Trophoblast cell (in vitro differentiated cells and primary cell): ENCODE measurements around the gene CR1.
"Not testable (repeated sequence)": the region's sequence is repeated elsewhere in the genome, so short reads cannot be mapped to it uniquely, and the experiment has no call there.

Experiments used
- DNase-seq, 2 donors: peaks; one replicate each; pipeline ENCODE4 v3.0.0-alpha.2; 2016
- H2AFZ ChIP-seq: 2 replicates; pipeline ENCODE4 v1.6.1; 2013; ENCODE audit warnings: low read length, moderate library complexity, mild to moderate bottlenecking; ENCODE audit not compliant: insufficient read depth, poor library complexity
- H2AK5ac ChIP-seq: 2 replicates; pipeline ENCODE4 v1.6.1; 2013; ENCODE audit warnings: mild to moderate bottlenecking, low read length
- H2BK120ac ChIP-seq: 2 replicates; pipeline ENCODE4 v1.6.1; 2013; ENCODE audit warnings: low read length, mild to moderate bottlenecking, moderate library complexity; ENCODE audit not compliant: insufficient read depth, poor library complexity
- H2BK12ac ChIP-seq: 2 replicates; pipeline ENCODE4 v1.6.1; 2013; ENCODE audit warnings: mild to moderate bottlenecking, low read length, moderate library complexity
- H2BK5ac ChIP-seq: 2 replicates; pipeline ENCODE4 v1.6.1; 2013; ENCODE audit warnings: low read length, low read depth, moderate library complexity, mild to moderate bottlenecking; ENCODE audit not compliant: poor library complexity
- H3K14ac ChIP-seq: 2 replicates; pipeline ENCODE4 v1.6.1; 2013; ENCODE audit warnings: mild to moderate bottlenecking, low read length
- H3K18ac ChIP-seq: 2 replicates; pipeline ENCODE4 v1.6.1; 2013; ENCODE audit warnings: mild to moderate bottlenecking, low read length
- H3K23ac ChIP-seq: 2 replicates; pipeline ENCODE4 v1.6.1; 2013; ENCODE audit warnings: low read length
- H3K27ac ChIP-seq: 2 replicates; pipeline ENCODE4 v1.5.1; 2013; ENCODE audit warnings: low read depth, mild to moderate bottlenecking, inconsistent platforms, low read length, moderate library complexity
- H3K27me3 ChIP-seq: 2 replicates; pipeline ENCODE4 v1.6.1; 2013; ENCODE audit warnings: inconsistent platforms, mild to moderate bottlenecking, low read length, moderate library complexity; ENCODE audit not compliant: insufficient read depth
- H3K36me3 ChIP-seq, 2 experiments: 1 replicate in 1 of 2; 2 replicates in 1 of 2; pipeline ENCODE4 v1.6.1; 2013; ENCODE audit warnings: low read length in 2 of 2, mild to moderate bottlenecking in 2 of 2, moderate library complexity in 1 of 2; ENCODE audit not compliant: insufficient read depth in 2 of 2, control insufficient read depth in 1 of 2
- H3K4ac ChIP-seq: 2 replicates; pipeline ENCODE4 v1.6.1; 2013; ENCODE audit warnings: low read depth, mild to moderate bottlenecking, low read length, moderate library complexity
- H3K4me1 ChIP-seq, 2 experiments: 1 replicate in 1 of 2; 2 replicates in 1 of 2; pipeline ENCODE4 v1.6.1; 2013; ENCODE audit warnings: low read length in 2 of 2, mild to moderate bottlenecking in 2 of 2, moderate library complexity in 1 of 2; ENCODE audit not compliant: insufficient read depth in 2 of 2, control insufficient read depth in 1 of 2
- H3K4me2 ChIP-seq: 2 replicates; pipeline ENCODE4 v1.6.1; 2013; ENCODE audit warnings: inconsistent platforms, mild to moderate bottlenecking, low read length, moderate library complexity
- H3K4me3 ChIP-seq: 2 replicates; pipeline ENCODE4 v1.5.1; 2013; ENCODE audit warnings: mild to moderate bottlenecking, low read depth, low read length, inconsistent platforms
- H3K79me1 ChIP-seq: one replicate; pipeline ENCODE4 v1.6.1; 2013; ENCODE audit warnings: low read length
- H3K79me2 ChIP-seq: 2 replicates; pipeline ENCODE4 v1.6.1; 2013; ENCODE audit warnings: low read length, mild to moderate bottlenecking; ENCODE audit not compliant: control insufficient read depth, insufficient read depth, poor library complexity
- H3K9ac ChIP-seq: 2 replicates; pipeline ENCODE4 v1.6.1; 2013; ENCODE audit warnings: mild to moderate bottlenecking, low read length
- H3K9me3 ChIP-seq: 2 replicates; pipeline ENCODE4 v1.6.1; 2013; ENCODE audit warnings: low read depth, mild to moderate bottlenecking, control low read depth, inconsistent platforms, low read length; ENCODE audit not compliant: insufficient read depth
- H4K12ac ChIP-seq: 2 replicates; pipeline ENCODE4 v1.6.1; 2013; ENCODE audit warnings: low read depth, mild to moderate bottlenecking, low read length, moderate library complexity
- H4K8ac ChIP-seq: 2 replicates; pipeline ENCODE4 v1.6.1; 2013; ENCODE audit warnings: low read depth, mild to moderate bottlenecking, low read length, moderate library complexity
- H4K91ac ChIP-seq: one replicate; pipeline ENCODE4 v1.6.1; 2013; ENCODE audit warnings: low read depth, mild to moderate bottlenecking, low read length, moderate library complexity
- whole genome bisulfite sequencing: extraction: QIAGEN DNeasy Blood & Tissue Kit; methylation state at CpG from one replicate; pipeline ENCODE4 v1.1.7; 2013; ENCODE audit warnings: missing lambda C conversion rate; ENCODE audit not compliant: insufficient read length, insufficient coverage; ENCODE audit errors: extremely low coverage; 5-methylcytosine and 5-hydroxymethylcytosine counted together

Gene CR1

GRCh38 chr1:207672522-207673130 is 176.7 kb downstream of the CR1 start:
- no peaks in the 10 kb centered on the region for H3K36me3 ChIP-seq
- no peak overlapping the region for H3K27ac ChIP-seq

GRCh38 chr1:207673399-207673798 is 177.4 kb downstream of the CR1 start:
- Histone ChIP-seq H3K4ac (no peak overlapping the region), H3K23ac (no peak overlapping the region), H3K4me1 (no peaks in the 10 kb centered on the region), H3K9me3 (no peaks in the 10 kb centered on the region), H4K12ac (no peak overlapping the region), H3K27ac (no peak overlapping the region), H2BK12ac (no peak overlapping the region), H3K4me3 (no peak overlapping the region), H3K36me3 (no peaks in the 10 kb centered on the region), H4K91ac (no peak overlapping the region), H3K9ac (no peak overlapping the region), H2BK120ac (no peak overlapping the region), H2AK5ac (no peak overlapping the region), H3K79me2 (no peaks in the 10 kb centered on the region), H3K18ac (no peak overlapping the region), H2BK5ac (no peak overlapping the region), H2AFZ (no peak overlapping the region), H4K8ac (no peak overlapping the region), H3K27me3 (no peaks in the 10 kb centered on the region), H3K14ac (no peak overlapping the region), H3K79me1 (no peaks in the 10 kb centered on the region), H3K4me2 (no peak overlapping the region)
- WGBS, result no CpG with 5 or more reads among the region's 6 CpGs
- no peak for DNase-seq

More at GRCh38 chr1:207672522-207673130, 176.7 kb downstream of the CR1 start:
- Histone ChIP-seq H3K4me2 (no peak overlapping the region), H3K79me2 (no peaks in the 10 kb centered on the region), H3K4me1 (no peaks in the 10 kb centered on the region), H2BK5ac (no peak overlapping the region), H3K27me3 (no peaks in the 10 kb centered on the region), H3K9ac (no peak overlapping the region), H2AFZ (no peak overlapping the region), H2BK12ac (no peak overlapping the region), H2BK120ac (no peak overlapping the region), H3K4me3 (no peak overlapping the region), H3K4ac (no peak overlapping the region), H4K91ac (no peak overlapping the region), H3K18ac (no peak overlapping the region), H3K23ac (no peak overlapping the region), H4K8ac (no peak overlapping the region), H2AK5ac (no peak overlapping the region), H3K9me3 (no peaks in the 10 kb centered on the region), H3K79me1 (no peaks in the 10 kb centered on the region), H4K12ac (no peak overlapping the region), H3K14ac (no peak overlapping the region)
- WGBS, result no CpG with 5 or more reads among the region's 5 CpGs
- peak; percentile 40 to 77 for DNase-seq

- no peak overlapping the region for H2BK120ac ChIP-seq
- H3K27ac ChIP-seq, result no peak overlapping the region
- no peaks in the 10 kb centered on the region for H3K27me3 ChIP-seq
- H3K4me2 ChIP-seq, result no peak overlapping the region
- no peak overlapping the region for H4K8ac ChIP-seq
- no peaks in the 10 kb centered on the region for H3K9me3 ChIP-seq
- no peaks in the 10 kb centered on the region for H3K79me2 ChIP-seq
- WGBS, result no CpG with 5 or more reads among the region's 4 CpGs
- H3K4ac ChIP-seq, result no peak overlapping the region
- H4K91ac ChIP-seq, result no peak overlapping the region
- no peak overlapping the region for H3K18ac ChIP-seq
- no peak overlapping the region for H3K14ac ChIP-seq
- no peak overlapping the region for H2AK5ac ChIP-seq
- H2AFZ ChIP-seq, result no peak overlapping the region
- no peak overlapping the region for H2BK5ac ChIP-seq
- no peak overlapping the region for H4K12ac ChIP-seq
- no peaks in the 10 kb centered on the region for H3K36me3 ChIP-seq
- H3K4me1 ChIP-seq, result no peaks in the 10 kb centered on the region
- no peak overlapping the region for H3K9ac ChIP-seq
- H3K79me1 ChIP-seq, result no peaks in the 10 kb centered on the region
- no peak overlapping the region for H3K23ac ChIP-seq
- H3K4me3 ChIP-seq, result no peak overlapping the region
- H2BK12ac ChIP-seq, result no peak overlapping the region
- peak in 1 of 2 donors; percentile 40 for DNase-seq
Measured at GRCh38 chr1:207676153-207676552, 180.2 kb downstream of the CR1 start.

- not testable (repeated sequence) for H4K8ac ChIP-seq, H3K18ac ChIP-seq, H3K4me3 ChIP-seq, H4K12ac ChIP-seq, H3K9me3 ChIP-seq, H3K79me1 ChIP-seq, H2BK12ac ChIP-seq, H2BK5ac ChIP-seq, H4K91ac ChIP-seq, H2BK120ac ChIP-seq, H3K27me3 ChIP-seq, H3K14ac ChIP-seq, H2AFZ ChIP-seq, H2AK5ac ChIP-seq, H3K4me1 ChIP-seq, H3K36me3 ChIP-seq, H3K9ac ChIP-seq, H3K79me2 ChIP-seq, H3K23ac ChIP-seq, H3K4me2 ChIP-seq, H3K27ac ChIP-seq, H3K4ac ChIP-seq
- peak in 1 of 2 donors; percentile 30 for DNase-seq
- no CpG with 5 or more reads among the region's 6 CpGs for WGBS
Measured at GRCh38 chr1:207680590-207681388, 184.8 kb downstream of the CR1 start.
